Caco-2 (cell line): ENCODE measurements around the gene MRPL58. TPM values are rescaled to one million over a fixed set of nuclear protein-coding genes. Genes with fewer than 3 reads are reported as not detected.

ENCODE experiments used
- BruUV-seq: library from RNA; stranded (reverse); fragments of 400-500 nt; replicated peaks from 2 replicates; lab custom pipeline; 2021; lab: Mats Ljungman, UMichigan
- CTCF ChIA-PET: fragments of 300-600 bp; sonication (Branson Sonifier 250); formaldehyde crosslinking; loops from one replicate; lab custom pipeline; 2022; ENCODE audit warnings: antibody characterized with exemption; lab: Charles Lee
- POLR2A ChIA-PET: fragments of 300-600 bp; sonication (Branson Sonifier 250); formaldehyde crosslinking; loops from one replicate; lab custom pipeline; 2022; ENCODE audit warnings: antibody characterized with exemption; lab: Charles Lee
- DNase-seq, 2 experiments: peaks; one replicate each; pipeline versions ENCODE4 v3.0.0 to v3.0.0-alpha.2; 2020 to 2022
- H3K27me3 ChIP-seq: replicated peaks from 2 replicates; pipeline ENCODE4 v1.6.0; 2011; ENCODE audit warnings: low read length; ENCODE audit not compliant: control insufficient read depth, insufficient read depth
- H3K36me3 ChIP-seq: 2 replicates; pipeline ENCODE4 v1.5.1; 2011; ENCODE audit warnings: low read length; ENCODE audit not compliant: control insufficient read depth, insufficient read depth
- H3K4me1 ChIP-seq: fragments of 250-450 bp; sonication (Bioruptor Pico); 2 replicates; pipeline ENCODE4 v1.5.1; 2020; ENCODE audit warnings: mild to moderate bottlenecking
- H3K4me3 ChIP-seq: 2 replicates; pipeline ENCODE4 v1.5.1; 2011; ENCODE audit warnings: low read depth, mild to moderate bottlenecking, control low read depth, low read length
- H3K9me3 ChIP-seq: fragments of 250-450 bp; sonication (Bioruptor Pico); 2 replicates; pipeline ENCODE4 v1.5.1; 2020; ENCODE audit warnings: mild to moderate bottlenecking, moderate library complexity
- H3K27ac Mint-ChIP-seq: one replicate; pipeline ENCODE4 v1.8.0; 2022; ENCODE audit warnings: mixed read lengths; ENCODE audit not compliant: unreplicated experiment
- H3K27me3 Mint-ChIP-seq: one replicate; pipeline ENCODE4 v1.8.0; 2022; ENCODE audit warnings: mixed read lengths; ENCODE audit not compliant: insufficient read depth, unreplicated experiment
- H3K36me3 Mint-ChIP-seq: one replicate; pipeline ENCODE4 v1.8.0; 2022; ENCODE audit warnings: mild to moderate bottlenecking, mixed read lengths; ENCODE audit not compliant: insufficient read depth, unreplicated experiment
- H3K4me1 Mint-ChIP-seq: one replicate; pipeline ENCODE4 v1.8.0; 2022; ENCODE audit warnings: low read depth, mixed read lengths; ENCODE audit not compliant: unreplicated experiment
- H3K4me3 Mint-ChIP-seq: one replicate; pipeline ENCODE4 v1.8.0; 2022; ENCODE audit warnings: mild to moderate bottlenecking, moderate library complexity, mixed read lengths; ENCODE audit not compliant: unreplicated experiment
- H3K9me3 Mint-ChIP-seq: one replicate; pipeline ENCODE4 v1.8.0; 2022; ENCODE audit warnings: mixed read lengths; ENCODE audit not compliant: unreplicated experiment
- intact Hi-C: fragments of 100-400 bp; cut with micrococcal nuclease; formaldehyde crosslinking; loops from one replicate; pipeline ENCODE4 v1.10.0; 2022; ENCODE audit not compliant: unreplicated experiment
- total RNA-seq: library from RNA; stranded (reverse); gene quantifications from 2 replicates; pipeline ENCODE4 v1.2.3, GENCODE V29; 2022
- TF ChIP-seq, protein P1 (sequence below), 2 experiments: fragments of 200-600 bp in 1 of 2; IDR thresholded peaks; 1 replicate in 1 of 2; 2 replicates in 1 of 2; pipeline versions ENCODE4 v1.5.1 to v1.8.0; 2011 to 2022; ENCODE audit warnings: antibody characterized with exemption in 1 of 2, control low read depth in 1 of 2, inconsistent platforms in 1 of 2, low read depth in 1 of 2, low read length in 1 of 2, mild to moderate bottlenecking in 1 of 2, moderate library complexity in 1 of 2; ENCODE audit not compliant: insufficient read depth in 1 of 2, severe bottlenecking in 1 of 2, unreplicated experiment in 1 of 2

The MRPL58 gene
- total RNA-seq, 1 experiment from 2014 or later = 61.0 TPM

DNA sequence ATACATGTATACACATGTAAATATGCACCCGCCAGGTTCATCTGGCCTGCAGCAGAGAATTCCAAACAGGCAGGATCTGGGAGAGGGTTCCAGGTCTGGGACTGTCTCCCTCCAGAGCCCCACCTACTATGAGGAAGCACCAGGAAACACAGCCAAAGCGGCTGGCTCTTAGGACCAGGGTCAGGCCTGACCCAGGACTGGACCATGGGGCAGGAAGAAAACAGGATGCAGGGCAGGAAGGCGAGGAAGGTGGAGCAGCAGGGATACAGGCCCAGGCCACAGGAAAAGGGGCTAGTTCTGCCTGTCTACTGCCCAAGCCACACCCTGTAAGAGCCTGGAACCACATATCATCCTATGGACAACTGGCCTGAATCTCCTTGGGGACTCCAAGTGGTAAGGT, 42.1 kb upstream of the MRPL58 start:
- H3K27me3 ChIP-seq = no peaks in the 10 kb centered on the region
- H3K4me3 Mint-ChIP-seq = peak overlapping the region; percentile 84
- H3K4me3 ChIP-seq = no peak overlapping the region
- peaks cover 28% of the 10 kb centered on the region for H3K4me1 Mint-ChIP-seq
- no peak for DNase-seq
- TF ChIP-seq, protein P1, sequence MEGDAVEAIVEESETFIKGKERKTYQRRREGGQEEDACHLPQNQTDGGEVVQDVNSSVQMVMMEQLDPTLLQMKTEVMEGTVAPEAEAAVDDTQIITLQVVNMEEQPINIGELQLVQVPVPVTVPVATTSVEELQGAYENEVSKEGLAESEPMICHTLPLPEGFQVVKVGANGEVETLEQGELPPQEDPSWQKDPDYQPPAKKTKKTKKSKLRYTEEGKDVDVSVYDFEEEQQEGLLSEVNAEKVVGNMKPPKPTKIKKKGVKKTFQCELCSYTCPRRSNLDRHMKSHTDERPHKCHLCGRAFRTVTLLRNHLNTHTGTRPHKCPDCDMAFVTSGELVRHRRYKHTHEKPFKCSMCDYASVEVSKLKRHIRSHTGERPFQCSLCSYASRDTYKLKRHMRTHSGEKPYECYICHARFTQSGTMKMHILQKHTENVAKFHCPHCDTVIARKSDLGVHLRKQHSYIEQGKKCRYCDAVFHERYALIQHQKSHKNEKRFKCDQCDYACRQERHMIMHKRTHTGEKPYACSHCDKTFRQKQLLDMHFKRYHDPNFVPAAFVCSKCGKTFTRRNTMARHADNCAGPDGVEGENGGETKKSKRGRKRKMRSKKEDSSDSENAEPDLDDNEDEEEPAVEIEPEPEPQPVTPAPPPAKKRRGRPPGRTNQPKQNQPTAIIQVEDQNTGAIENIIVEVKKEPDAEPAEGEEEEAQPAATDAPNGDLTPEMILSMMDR (IDR thresholded peaks at IDR 0.05; ENCODE audit: insufficient read depth in 1 of 2, low read depth in 1 of 2, low read length in 1 of 2, severe bottlenecking in 1 of 2, unreplicated experiment in 1 of 2) = no peak
- H3K9me3 Mint-ChIP-seq = no peaks in the 10 kb centered on the region
- H3K36me3 Mint-ChIP-seq = peaks cover 6% of the 10 kb centered on the region
- no TSS peak for BruUV-seq
- H3K36me3 ChIP-seq = no peaks in the 10 kb centered on the region
- ChIA-PET POLR2A (no interaction called here), CTCF (interaction anchor here (4.7 kb wide), 1 partner anchor 9 kb away, joined by 61 read pairs; no protein-coding TSS in a partner anchor)
- peaks cover 36% of the 10 kb centered on the region for H3K4me1 ChIP-seq
- H3K27ac Mint-ChIP-seq = no peak overlapping the region
- H3K27me3 Mint-ChIP-seq = no peaks in the 10 kb centered on the region
- intact Hi-C loops = no loop called here
- H3K9me3 ChIP-seq = no peaks in the 10 kb centered on the region

DNA sequence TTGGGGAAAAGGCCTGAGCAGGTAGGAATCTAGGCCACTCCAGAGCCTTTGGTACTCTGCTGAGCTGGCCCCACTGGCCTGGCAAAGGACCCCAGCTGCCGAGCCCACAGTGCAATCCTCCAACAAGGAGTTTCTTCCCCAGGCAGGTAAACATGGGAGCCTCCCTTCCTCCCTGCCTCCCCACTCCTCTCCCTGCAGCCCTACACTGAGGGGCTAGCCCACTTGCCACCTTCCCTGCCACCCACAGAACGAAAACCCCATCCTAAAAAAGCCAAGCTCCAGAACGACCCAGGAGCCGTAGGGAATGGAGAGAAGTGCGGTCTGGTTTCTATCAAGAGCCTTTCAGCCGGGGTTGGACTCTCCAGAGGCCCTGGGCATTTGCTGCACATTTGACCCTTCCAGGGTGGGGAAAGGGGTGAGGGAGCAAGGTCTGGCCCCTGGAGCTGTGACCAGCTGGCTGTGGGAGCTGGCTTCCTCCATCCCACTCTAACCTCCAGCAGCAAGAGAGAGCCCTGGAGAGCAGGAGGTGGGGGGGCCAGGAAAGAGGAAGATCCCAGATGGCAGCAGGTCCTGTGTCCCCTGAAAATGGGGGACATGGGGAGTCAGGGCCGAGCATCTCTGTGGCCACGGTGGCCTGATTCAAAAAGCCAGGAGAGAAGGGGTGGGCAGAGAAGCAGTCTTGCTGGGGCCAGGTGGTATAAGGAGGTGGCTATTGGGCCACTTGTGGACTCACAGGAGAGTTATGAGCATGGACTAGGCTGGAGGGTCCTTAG, 41.2 kb upstream of the MRPL58 start:
- CTCF ChIA-PET = interaction anchor here (0.7 to 4.7 kb wide), 7 partner anchors 9 to 65 kb away, joined by 3 to 61 read pairs (median 5); partner anchors contain the start of genes CDR2L and MRPL58
- H3K27ac Mint-ChIP-seq = no peak overlapping the region

DNA sequence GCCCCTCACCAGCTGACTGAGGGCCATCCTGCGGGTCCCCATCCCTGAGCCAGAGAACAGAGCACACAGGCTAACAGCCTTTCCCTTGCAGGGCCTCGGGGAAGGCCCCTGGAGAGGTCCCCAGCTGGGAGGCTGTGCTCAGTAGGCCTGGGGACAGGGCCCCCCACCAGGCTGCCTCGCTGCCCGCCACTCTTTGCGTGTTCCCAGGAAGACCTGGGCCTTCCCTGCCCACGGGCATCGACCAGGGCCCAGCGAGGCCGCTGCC, 40.7 kb upstream of the MRPL58 start:
- H3K4me1 ChIP-seq = peaks cover 36% of the 10 kb centered on the region
- POLR2A ChIA-PET = interaction anchor here (1.1 to 2.6 kb wide), 5 partner anchors 10 to 99 kb away, joined by 3 to 19 read pairs (median 7); partner anchors contain the start of genes CDR2L, FDXR and MRPL58
- TF ChIP-seq, protein P1 (IDR thresholded peaks at IDR 0.05; ENCODE audit: insufficient read depth in 1 of 2, low read depth in 1 of 2, low read length in 1 of 2, severe bottlenecking in 1 of 2, unreplicated experiment in 1 of 2) = no peak
- H3K9me3 Mint-ChIP-seq = no peaks in the 10 kb centered on the region
- peak overlapping the region; percentile 90 for H3K4me3 ChIP-seq
- BruUV-seq = no TSS peak
- no peaks in the 10 kb centered on the region for H3K36me3 ChIP-seq
- peaks cover 6% of the 10 kb centered on the region for H3K36me3 Mint-ChIP-seq
- CTCF ChIA-PET = interaction anchor here (0.7 to 4.7 kb wide), 8 partner anchors 10 to 98 kb away, joined by 3 to 61 read pairs (median 4); partner anchors contain the start of genes CDR2L, FDXR and MRPL58
- peaks cover 2% of the 10 kb centered on the region for H3K27me3 Mint-ChIP-seq
- H3K9me3 ChIP-seq = no peaks in the 10 kb centered on the region
- peak overlapping the region; percentile 84 for H3K4me3 Mint-ChIP-seq
- no peaks in the 10 kb centered on the region for H3K27me3 ChIP-seq
- intact Hi-C loops = loop anchor here (1.0 kb wide), 1 partner anchor 11 kb away; no protein-coding TSS in a partner anchor
- no peak overlapping the region for H3K27ac Mint-ChIP-seq
- H3K4me1 Mint-ChIP-seq = peaks cover 28% of the 10 kb centered on the region
- peak in 1 of 2 experiments; percentile 28 for DNase-seq

More for the DNA sequence above, 41.2 kb upstream of the MRPL58 start:
- Histone ChIP-seq H3K27me3 (no peaks in the 10 kb centered on the region), H3K9me3 (no peaks in the 10 kb centered on the region), H3K4me1 (peaks cover 36% of the 10 kb centered on the region), H3K36me3 (no peaks in the 10 kb centered on the region), H3K4me3 (peak overlapping the region; percentile 90)
- H3K27me3 Mint-ChIP-seq = no peaks in the 10 kb centered on the region
- POLR2A ChIA-PET = interaction anchor here (1.4 to 2.6 kb wide), 3 partner anchors 17 to 98 kb away, joined by 4 to 19 read pairs (median 17); partner anchors contain the start of genes CDR2L, FDXR and MRPL58
- peaks cover 6% of the 10 kb centered on the region for H3K36me3 Mint-ChIP-seq
- intact Hi-C loops = no loop called here
- TF ChIP-seq, protein P1 (IDR thresholded peaks at IDR 0.05; ENCODE audit: insufficient read depth in 1 of 2, low read depth in 1 of 2, low read length in 1 of 2, severe bottlenecking in 1 of 2, unreplicated experiment in 1 of 2) = no peak
- peak overlapping the region; percentile 84 for H3K4me3 Mint-ChIP-seq
- BruUV-seq = no TSS peak
- no peaks in the 10 kb centered on the region for H3K9me3 Mint-ChIP-seq
- peak in 1 of 2 experiments; percentile 27 for DNase-seq
- peaks cover 28% of the 10 kb centered on the region for H3K4me1 Mint-ChIP-seq
